Measurements from ENCODE around the gene DNAH6.

GRCh38 chr2:84817239-84817655 is 300.9 kb downstream of the DNAH6 start:
- TF ChIP-seq CTCF (IDR thresholded peaks at IDR 0.05) (no peak), POLR2A (IDR thresholded peaks at IDR 0.05) (no peak)
